HEK293 (cell line): ENCODE results near the gene MGMT.

ENCODE experiments used
- SALL2 ChIP-seq: fragments of 450-650 bp; formaldehyde crosslinking; IDR thresholded peaks from 2 replicates; pipeline ENCODE4 v1.5.0; 2017; ENCODE audit warnings: missing biosample characterization, mild to moderate bottlenecking, missing genetic modification characterization, borderline replicate concordance
- ZNF10 ChIP-seq: fragments of 450-650 bp; formaldehyde crosslinking; IDR thresholded peaks from 2 replicates; pipeline ENCODE4 v1.5.1; 2017; ENCODE audit warnings: missing biosample characterization, missing genetic modification characterization
- ZNF133 ChIP-seq: fragments of 450-650 bp; formaldehyde crosslinking; IDR thresholded peaks from 2 replicates; pipeline ENCODE4 v1.5.1; 2016; ENCODE audit warnings: missing biosample characterization, missing genetic modification characterization
- ZNF140 ChIP-seq: fragments of 450-650 bp; formaldehyde crosslinking; IDR thresholded peaks from 2 replicates; pipeline ENCODE4 v1.5.1; 2016; ENCODE audit warnings: missing biosample characterization, missing genetic modification characterization

GRCh38 chr10:129528376-129528978 lies 61.4 kb downstream of the MGMT start:
- TF ChIP-seq SALL2 (tag by site-specific recombination) = no peak
- no peak for TF ChIP-seq ZNF10
- TF ChIP-seq ZNF140 (tag by site-specific recombination) = no peak
- TF ChIP-seq ZNF133 (tag by site-specific recombination) = no peak
